ENCODE results near the gene RBP3. TPM values are rescaled to one million over a fixed set of nuclear protein-coding genes. Genes with fewer than 3 reads are reported as not detected.

Gene RBP3
- total RNA-seq, 1 donor from 2014 or later, result not detected

- intact Hi-C loops (cut with DNase I), result no loop called here
- peak in 1 of 2 donors; percentile 85 for DNase-seq (ENCODE audit: extremely low spot score in 2 of 2)
- Histone ChIP-seq H3K27ac (peak overlapping the region; percentile 45), H3K36me3 (no peaks in the 10 kb centered on the region), H3K4me3 (no peak overlapping the region), H3K4me1 (peaks cover 30% of the 10 kb centered on the region), H3K27me3 (no peaks in the 10 kb centered on the region), H3K9me3 (no peaks in the 10 kb centered on the region)
- TF ChIP-seq POLR2AphosphoS5 (IDR thresholded peaks at IDR 0.05; ENCODE audit: insufficient read depth in 1 of 2, low read depth in 1 of 2) (no peak), CTCF (IDR thresholded peaks at IDR 0.05) (no peak), POLR2A (IDR thresholded peaks at IDR 0.05) (no peak)
These were observed 55.5 kb downstream of the RBP3 start for GRCh38 chr10:47403446-47404318.

GRCh38 chr10:47404446-47404845 lies 56.3 kb downstream of the RBP3 start:
- H3K4me1 ChIP-seq, result peaks cover 30% of the 10 kb centered on the region
- peak; percentile 77 to 93 for DNase-seq (ENCODE audit: extremely low spot score in 2 of 2)
- H3K4me3 ChIP-seq, result no peak overlapping the region
- no peak overlapping the region for H3K27ac ChIP-seq
- H3K27me3 ChIP-seq, result no peaks in the 10 kb centered on the region
- H3K9me3 ChIP-seq, result no peaks in the 10 kb centered on the region
- no peaks in the 10 kb centered on the region for H3K36me3 ChIP-seq
- intact Hi-C loops (cut with DNase I), result no loop called here
- peak in 1 of 2 donors; percentile 39 for TF ChIP-seq POLR2AphosphoS5 (IDR thresholded peaks at IDR 0.05; ENCODE audit: insufficient read depth in 1 of 2, low read depth in 1 of 2)
- no peak for TF ChIP-seq CTCF (IDR thresholded peaks at IDR 0.05)

- H3K4me1 ChIP-seq, result peaks cover 30% of the 10 kb centered on the region
These were observed 56.8 kb downstream of the RBP3 start for GRCh38 chr10:47404937-47405336.

GRCh38 chr10:47405857-47406547 lies 57.8 kb downstream of the RBP3 start:
- H3K9me3 ChIP-seq, result no peaks in the 10 kb centered on the region
- no peak for TF ChIP-seq CTCF (IDR thresholded peaks at IDR 0.05)
- TF ChIP-seq POLR2AphosphoS5 (IDR thresholded peaks at IDR 0.05; ENCODE audit: insufficient read depth in 1 of 2, low read depth in 1 of 2), result no peak
- TF ChIP-seq POLR2A (IDR thresholded peaks at IDR 0.05), result no peak
- peak in 1 of 2 donors; percentile 85 for DNase-seq (ENCODE audit: extremely low spot score in 2 of 2)
- H3K4me1 ChIP-seq, result peaks cover 30% of the 10 kb centered on the region
- no peaks in the 10 kb centered on the region for H3K36me3 ChIP-seq
- no peaks in the 10 kb centered on the region for H3K27me3 ChIP-seq
- H3K4me3 ChIP-seq, result no peak overlapping the region
- intact Hi-C loops (cut with DNase I), result no loop called here
- no peak overlapping the region for H3K27ac ChIP-seq

More at GRCh38 chr10:47404937-47405336, 56.8 kb downstream of the RBP3 start:
- Histone ChIP-seq H3K27ac (no peak overlapping the region), H3K36me3 (no peaks in the 10 kb centered on the region), H3K27me3 (no peaks in the 10 kb centered on the region), H3K4me3 (no peak overlapping the region), H3K9me3 (no peaks in the 10 kb centered on the region)
- peak in 1 of 2 donors; percentile 70 for DNase-seq (ENCODE audit: extremely low spot score in 2 of 2)
- intact Hi-C loops (cut with DNase I), result no loop called here
- TF ChIP-seq CTCF (IDR thresholded peaks at IDR 0.05), result no peak

- Histone ChIP-seq H3K27ac (no peak overlapping the region), H3K4me1 (peaks cover 30% of the 10 kb centered on the region), H3K4me3 (no peak overlapping the region), H3K9me3 (no peaks in the 10 kb centered on the region), H3K36me3 (no peaks in the 10 kb centered on the region), H3K27me3 (no peaks in the 10 kb centered on the region)
- intact Hi-C loops (cut with DNase I), result no loop called here
- peak; percentile 62 to 85 for DNase-seq (ENCODE audit: extremely low spot score in 2 of 2)
- TF ChIP-seq POLR2A (IDR thresholded peaks at IDR 0.05) (no peak), POLR2AphosphoS5 (IDR thresholded peaks at IDR 0.05; ENCODE audit: insufficient read depth in 1 of 2, low read depth in 1 of 2) (no peak), CTCF (IDR thresholded peaks at IDR 0.05) (no peak)
These were observed 58.3 kb downstream of the RBP3 start for GRCh38 chr10:47406548-47406869.
